ENCODE results near the gene EIF4B. TPM values are rescaled to one million over a fixed set of nuclear protein-coding genes. Genes with fewer than 3 reads are reported as not detected.

Gene EIF4B
- total RNA-seq, 6 donors from 2014 or later: 222 to 451 (median 363) TPM

GRCh38 chr12:52975820-52976573, 30.3 kb upstream of the EIF4B start:
- H3K27me3 ChIP-seq: no peaks in the 10 kb centered on the region
- no peak for TF ChIP-seq POLR2AphosphoS5 (IDR thresholded peaks at IDR 0.05)
- no peak for TF ChIP-seq POLR2A (IDR thresholded peaks at IDR 0.05)
- H3K27ac ChIP-seq: no peak overlapping the region
- H3K36me3 ChIP-seq: no peaks in the 10 kb centered on the region
- H3K4me1 ChIP-seq: peaks cover 0 to 2% (median 0%) of the 10 kb centered on the region in 4 donors
- H3K4me3 ChIP-seq: no peak overlapping the region
- WGBS, 2 donors: 61 to 66% methylated on average over 9 to 11 of the region's 11 CpGs
- DNase-seq (peak in 1 of 2 donors; percentile 38), ATAC-seq (ENCODE audit: low FRiP score in 2 of 2) (no peak)
- H3K9me3 ChIP-seq: no peaks in the 10 kb centered on the region

GRCh38 chr12:52976574-52977071, 29.6 kb upstream of the EIF4B start:
- DNase-seq (no peak), ATAC-seq (ENCODE audit: low FRiP score in 2 of 2) (no peak)
- TF ChIP-seq POLR2AphosphoS5 (IDR thresholded peaks at IDR 0.05): no peak
- no peak for TF ChIP-seq POLR2A (IDR thresholded peaks at IDR 0.05)
- TF ChIP-seq CTCF (IDR thresholded peaks at IDR 0.05): no peak
- no peak for TF ChIP-seq EP300 (IDR thresholded peaks at IDR 0.05)
- no peak overlapping the region for H3K27ac ChIP-seq
- no peak overlapping the region for H3K4me3 ChIP-seq
- 19 to 33% methylated on average over 3 of the region's 3 CpGs for WGBS, 2 donors
- H3K27me3 ChIP-seq: no peaks in the 10 kb centered on the region
- H3K36me3 ChIP-seq: no peaks in the 10 kb centered on the region
- peaks cover 0 to 4% (median 0%) of the 10 kb centered on the region in 4 donors for H3K4me1 ChIP-seq
- H3K9me3 ChIP-seq: no peaks in the 10 kb centered on the region

GRCh38 chr12:52977170-52977569, 29.1 kb upstream of the EIF4B start:
- DNase-seq: no peak
- Histone ChIP-seq H3K4me3 (no peak overlapping the region), H3K4me1 (peaks cover 0 to 4% (median 0%) of the 10 kb centered on the region in 4 donors), H3K9me3 (no peaks in the 10 kb centered on the region), H3K36me3 (no peaks in the 10 kb centered on the region), H3K27ac (no peak overlapping the region), H3K27me3 (no peaks in the 10 kb centered on the region)
- ATAC-seq (ENCODE audit: low FRiP score in 2 of 2): no peak
- 43 to 72% methylated on average over 4 of the region's 4 CpGs for WGBS, 2 donors
- TF ChIP-seq CTCF (IDR thresholded peaks at IDR 0.05): no peak
- no peak for TF ChIP-seq POLR2A (IDR thresholded peaks at IDR 0.05)
- TF ChIP-seq EP300 (IDR thresholded peaks at IDR 0.05): no peak
- no peak for TF ChIP-seq POLR2AphosphoS5 (IDR thresholded peaks at IDR 0.05)

GRCh38 chr12:52980096-52980649, 26.1 kb upstream of the EIF4B start:
- TF ChIP-seq CTCF (IDR thresholded peaks at IDR 0.05): no peak
- TF ChIP-seq EP300 (IDR thresholded peaks at IDR 0.05): no peak
- no peak for TF ChIP-seq POLR2AphosphoS5 (IDR thresholded peaks at IDR 0.05)
- no peak for TF ChIP-seq POLR2A (IDR thresholded peaks at IDR 0.05)
- DNase-seq: no peak
- H3K36me3 ChIP-seq: no peaks in the 10 kb centered on the region
- 34 to 35% methylated on average over 4 of the region's 4 CpGs for WGBS, 2 donors
- ATAC-seq (ENCODE audit: low FRiP score in 2 of 2): no peak
- H3K9me3 ChIP-seq: no peaks in the 10 kb centered on the region
- H3K4me3 ChIP-seq: no peak overlapping the region
- no peaks in the 10 kb centered on the region for H3K27me3 ChIP-seq
- no peak overlapping the region for H3K27ac ChIP-seq
- H3K4me1 ChIP-seq: peaks cover 0 to 4% (median 0%) of the 10 kb centered on the region in 4 donors

- Histone ChIP-seq H3K4me1 (peaks cover 0 to 4% (median 0%) of the 10 kb centered on the region in 4 donors), H3K36me3 (no peaks in the 10 kb centered on the region), H3K9me3 (no peaks in the 10 kb centered on the region), H3K4me3 (no peak overlapping the region), H3K27ac (no peak overlapping the region), H3K27me3 (no peaks in the 10 kb centered on the region)
- peak; percentile 88 to 99 (median 94) for TF ChIP-seq CTCF (IDR thresholded peaks at IDR 0.05)
- no peak for TF ChIP-seq POLR2AphosphoS5 (IDR thresholded peaks at IDR 0.05)
- 30 to 31% methylated on average over 13 of the region's 13 CpGs for WGBS, 2 donors
- ATAC-seq (ENCODE audit: low FRiP score in 2 of 2): peak; percentile 93 to 96
- peak in 1 of 2 donors; percentile 91 for DNase-seq
These were observed 25.4 kb upstream of the EIF4B start for GRCh38 chr12:52980650-52981423.
